Measurements from ENCODE around the gene KIF4A.

DNA sequence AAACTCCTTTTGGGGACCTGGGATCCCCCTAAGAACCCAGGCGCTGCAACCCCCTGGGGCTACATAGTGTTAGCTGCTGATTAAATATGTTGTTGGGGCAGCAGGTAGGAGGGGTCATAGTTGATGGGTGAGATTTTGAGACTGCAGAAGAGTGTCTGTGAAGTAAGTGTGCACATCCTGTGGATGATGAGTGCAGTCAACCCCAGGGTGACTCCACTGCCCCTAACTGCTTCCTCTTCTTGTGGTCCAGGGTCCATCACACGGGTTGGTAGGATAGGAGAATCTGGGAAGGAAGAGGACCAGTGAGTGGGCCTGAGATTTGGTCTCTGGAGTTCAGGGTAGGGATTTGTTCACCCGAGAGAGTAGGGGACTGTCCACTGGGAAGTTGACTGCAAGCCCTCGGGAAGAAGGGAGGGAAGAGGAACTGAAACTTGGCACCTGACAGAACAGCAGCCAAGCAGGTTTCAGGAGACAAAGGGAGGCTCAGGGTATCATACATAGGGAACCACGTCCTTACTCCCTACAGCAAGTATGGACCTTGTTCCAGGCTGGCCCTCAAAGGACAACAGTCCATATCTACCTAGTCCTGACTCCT lies 163.2 kb downstream of the KIF4A start:
- TF ChIP-seq, protein P1, sequence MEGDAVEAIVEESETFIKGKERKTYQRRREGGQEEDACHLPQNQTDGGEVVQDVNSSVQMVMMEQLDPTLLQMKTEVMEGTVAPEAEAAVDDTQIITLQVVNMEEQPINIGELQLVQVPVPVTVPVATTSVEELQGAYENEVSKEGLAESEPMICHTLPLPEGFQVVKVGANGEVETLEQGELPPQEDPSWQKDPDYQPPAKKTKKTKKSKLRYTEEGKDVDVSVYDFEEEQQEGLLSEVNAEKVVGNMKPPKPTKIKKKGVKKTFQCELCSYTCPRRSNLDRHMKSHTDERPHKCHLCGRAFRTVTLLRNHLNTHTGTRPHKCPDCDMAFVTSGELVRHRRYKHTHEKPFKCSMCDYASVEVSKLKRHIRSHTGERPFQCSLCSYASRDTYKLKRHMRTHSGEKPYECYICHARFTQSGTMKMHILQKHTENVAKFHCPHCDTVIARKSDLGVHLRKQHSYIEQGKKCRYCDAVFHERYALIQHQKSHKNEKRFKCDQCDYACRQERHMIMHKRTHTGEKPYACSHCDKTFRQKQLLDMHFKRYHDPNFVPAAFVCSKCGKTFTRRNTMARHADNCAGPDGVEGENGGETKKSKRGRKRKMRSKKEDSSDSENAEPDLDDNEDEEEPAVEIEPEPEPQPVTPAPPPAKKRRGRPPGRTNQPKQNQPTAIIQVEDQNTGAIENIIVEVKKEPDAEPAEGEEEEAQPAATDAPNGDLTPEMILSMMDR (IDR thresholded peaks at IDR 0.05): no peak
- TF ChIP-seq POLR2A (IDR thresholded peaks at IDR 0.05) (no peak), POLR2AphosphoS5 (IDR thresholded peaks at IDR 0.05; ENCODE audit: insufficient read depth in 1 of 2, low read depth in 1 of 2) (no peak)

All from vagina (tissue), 2 donors.